ENCODE data around the gene ZMIZ1.

ZMIZ1 gene

GRCh38 chr10:79084012-79084971 lies 15.5 kb downstream of the ZMIZ1 start:
- peak; percentile 82 for DNase-seq

GRCh38 chr10:79084972-79085597 lies 16.3 kb downstream of the ZMIZ1 start:
- peak; percentile 48 for DNase-seq

- DNase-seq, result no peak
These were observed 18.1 kb downstream of the ZMIZ1 start for GRCh38 chr10:79086822-79087221.

GRCh38 chr10:79087721-79088120 lies 19.0 kb downstream of the ZMIZ1 start:
- DNase-seq, result no peak

- DNase-seq, result no peak
These were observed 19.4 kb downstream of the ZMIZ1 start for GRCh38 chr10:79088176-79088575.

- no peak for DNase-seq
These were observed 20.0 kb downstream of the ZMIZ1 start for GRCh38 chr10:79088613-79089355.

GRCh38 chr10:79089632-79090031 lies 20.9 kb downstream of the ZMIZ1 start:
- no peak for DNase-seq

- no peak for DNase-seq
These were observed 21.5 kb downstream of the ZMIZ1 start for GRCh38 chr10:79090134-79090803.

- no peak for DNase-seq
These were observed 23.6 kb downstream of the ZMIZ1 start for GRCh38 chr10:79092292-79092896.

- no peak for DNase-seq
These were observed 25.1 kb downstream of the ZMIZ1 start for GRCh38 chr10:79093658-79094411.

GRCh38 chr10:79094412-79095175 lies 25.8 kb downstream of the ZMIZ1 start:
- DNase-seq, result no peak

GRCh38 chr10:79095316-79095715 lies 26.6 kb downstream of the ZMIZ1 start:
- no peak for DNase-seq

GRCh38 chr10:79096514-79096913 lies 27.7 kb downstream of the ZMIZ1 start:
- DNase-seq, result no peak

- DNase-seq, result no peak
These were observed 28.5 kb downstream of the ZMIZ1 start for GRCh38 chr10:79097021-79097872.

GRCh38 chr10:79098061-79098460 lies 29.3 kb downstream of the ZMIZ1 start:
- DNase-seq, result no peak

GRCh38 chr10:79098596-79099015 lies 29.8 kb downstream of the ZMIZ1 start:
- peak; percentile 19 for DNase-seq

GRCh38 chr10:79099898-79100448 lies 31.2 kb downstream of the ZMIZ1 start:
- DNase-seq, result no peak

- DNase-seq, result no peak
These were observed 32.0 kb downstream of the ZMIZ1 start for GRCh38 chr10:79100771-79101170.

All from CD4-positive, alpha-beta T cell treated with Interferon gamma for 1 hour (primary cell).